AG20443 (cell line): ENCODE data around the gene MID1.

Experiments
- DNase-seq: peaks from one replicate; pipeline ENCODE4 v3.0.0; 2012; ENCODE audit warnings: low spot score, mixed read lengths

The MID1 gene

GRCh38 chrX:10576777-10577447, 43.5 kb downstream of the MID1 start:
- no peak for DNase-seq

GRCh38 chrX:10576186-10576585, 44.2 kb downstream of the MID1 start:
- DNase-seq, result no peak

GRCh38 chrX:10574663-10575062, 45.7 kb downstream of the MID1 start:
- DNase-seq, result peak; percentile 10

GRCh38 chrX:10571260-10571659, 49.1 kb downstream of the MID1 start:
- no peak for DNase-seq

GRCh38 chrX:10570601-10571000, 49.8 kb downstream of the MID1 start:
- no peak for DNase-seq

- no peak for DNase-seq
Measured at GRCh38 chrX:10569946-10570345, 50.4 kb downstream of the MID1 start.

GRCh38 chrX:10568428-10568827, 52.0 kb downstream of the MID1 start:
- DNase-seq, result no peak

- DNase-seq, result no peak
Measured at GRCh38 chrX:10567136-10567535, 53.2 kb downstream of the MID1 start.

GRCh38 chrX:10566716-10567097, 53.7 kb downstream of the MID1 start:
- no peak for DNase-seq

- DNase-seq, result no peak
Measured at GRCh38 chrX:10564484-10564883, 55.9 kb downstream of the MID1 start.

- DNase-seq, result no peak
Measured at GRCh38 chrX:10557166-10557565, 63.2 kb downstream of the MID1 start.

- no peak for DNase-seq
Measured at GRCh38 chrX:10556405-10556804, 64.0 kb downstream of the MID1 start.

- DNase-seq, result no peak
Measured at GRCh38 chrX:10555846-10556245, 64.5 kb downstream of the MID1 start.

GRCh38 chrX:10554612-10555270, 65.6 kb downstream of the MID1 start:
- no peak for DNase-seq

GRCh38 chrX:10549280-10549679, 71.1 kb downstream of the MID1 start:
- DNase-seq, result no peak

- no peak for DNase-seq
Measured at GRCh38 chrX:10548688-10549087, 71.7 kb downstream of the MID1 start.

GRCh38 chrX:10545882-10546281, 74.5 kb downstream of the MID1 start:
- DNase-seq, result no peak

- no peak for DNase-seq
Measured at GRCh38 chrX:10542586-10542985, 77.8 kb downstream of the MID1 start.

GRCh38 chrX:10538831-10539230, 81.6 kb downstream of the MID1 start:
- DNase-seq, result no peak

- no peak for DNase-seq
Measured at GRCh38 chrX:10537308-10537707, 83.1 kb downstream of the MID1 start.

- DNase-seq, result no peak
Measured at GRCh38 chrX:10536744-10537143, 83.6 kb downstream of the MID1 start.

- DNase-seq, result no peak
Measured at GRCh38 chrX:10534611-10535010, 85.8 kb downstream of the MID1 start.

- no peak for DNase-seq
Measured at GRCh38 chrX:10533696-10534365, 86.6 kb downstream of the MID1 start.
